IPS-20b (cell line): ENCODE measurements around the gene NRDC.
"Not testable (repeated sequence)": the region's sequence is repeated elsewhere in the genome, so short reads cannot be mapped to it uniquely, and the experiment has no call there.

Experiments
- H3K27ac ChIP-seq: one replicate; pipeline ENCODE4 v1.5.1; 2013; ENCODE audit warnings: low read length
- H3K27me3 ChIP-seq: 2 replicates; pipeline ENCODE4 v1.6.1; 2013; ENCODE audit warnings: mild to moderate bottlenecking, low read length, inconsistent platforms; ENCODE audit not compliant: insufficient read depth
- H3K36me3 ChIP-seq: 2 replicates; pipeline ENCODE4 v1.6.1; 2013; ENCODE audit warnings: low read depth, mild to moderate bottlenecking, inconsistent platforms, low read length, moderate library complexity; ENCODE audit not compliant: insufficient read depth
- H3K4me1 ChIP-seq: 2 replicates; pipeline ENCODE4 v1.6.1; 2013; ENCODE audit warnings: mild to moderate bottlenecking, control low read depth, inconsistent platforms, low read length, moderate library complexity; ENCODE audit not compliant: insufficient read depth
- H3K4me3 ChIP-seq: 2 replicates; pipeline ENCODE4 v1.5.1; 2013; ENCODE audit warnings: mild to moderate bottlenecking, low read length, inconsistent platforms
- H3K9ac ChIP-seq: 2 replicates; pipeline ENCODE4 v1.6.1; 2013; ENCODE audit warnings: low read depth, mild to moderate bottlenecking, inconsistent platforms, low read length, moderate library complexity
- H3K9me3 ChIP-seq: 2 replicates; pipeline ENCODE4 v1.6.1; 2013; ENCODE audit warnings: mild to moderate bottlenecking, low read depth, low read length, inconsistent platforms; ENCODE audit not compliant: insufficient read depth

Gene NRDC

GRCh38 chr1:51840182-51840581, 38.3 kb downstream of the NRDC start:
- no peak overlapping the region for H3K4me3 ChIP-seq
- no peak overlapping the region for H3K9ac ChIP-seq
- H3K27ac ChIP-seq: no peak overlapping the region
- H3K36me3 ChIP-seq: peaks cover 50% of the 10 kb centered on the region
- H3K27me3 ChIP-seq: no peaks in the 10 kb centered on the region
- peaks cover 9% of the 10 kb centered on the region; the same call in 1 of the 2 replicates for H3K4me1 ChIP-seq
- no peaks in the 10 kb centered on the region for H3K9me3 ChIP-seq

GRCh38 chr1:51839094-51839493, 39.4 kb downstream of the NRDC start:
- H3K27ac ChIP-seq: no peak overlapping the region
- H3K9me3 ChIP-seq: no peaks in the 10 kb centered on the region
- peaks cover 54% of the 10 kb centered on the region for H3K36me3 ChIP-seq
- no peaks in the 10 kb centered on the region for H3K27me3 ChIP-seq
- H3K4me1 ChIP-seq: peaks cover 6% of the 10 kb centered on the region; the same call in 1 of the 2 replicates
- no peak overlapping the region for H3K9ac ChIP-seq
- H3K4me3 ChIP-seq: no peak overlapping the region

GRCh38 chr1:51837243-51837642, 41.3 kb downstream of the NRDC start:
- no peaks in the 10 kb centered on the region for H3K4me1 ChIP-seq
- H3K36me3 ChIP-seq: peaks cover 71% of the 10 kb centered on the region
- no peak overlapping the region for H3K9ac ChIP-seq
- no peak overlapping the region for H3K4me3 ChIP-seq
- no peak overlapping the region for H3K27ac ChIP-seq
- no peaks in the 10 kb centered on the region for H3K27me3 ChIP-seq
- H3K9me3 ChIP-seq: no peaks in the 10 kb centered on the region

GRCh38 chr1:51833700-51834099, 44.8 kb downstream of the NRDC start:
- no peak overlapping the region for H3K9ac ChIP-seq
- H3K4me3 ChIP-seq: no peak overlapping the region
- H3K27me3 ChIP-seq: no peaks in the 10 kb centered on the region
- no peaks in the 10 kb centered on the region for H3K4me1 ChIP-seq
- no peak overlapping the region for H3K27ac ChIP-seq
- peaks cover 74% of the 10 kb centered on the region for H3K36me3 ChIP-seq
- no peaks in the 10 kb centered on the region for H3K9me3 ChIP-seq

GRCh38 chr1:51829058-51829457, 49.5 kb downstream of the NRDC start:
- Histone ChIP-seq H3K27ac (no peak overlapping the region), H3K27me3 (no peaks in the 10 kb centered on the region), H3K9me3 (no peaks in the 10 kb centered on the region), H3K36me3 (peaks cover 78% of the 10 kb centered on the region), H3K9ac (no peak overlapping the region), H3K4me3 (no peak overlapping the region), H3K4me1 (no peaks in the 10 kb centered on the region)

GRCh38 chr1:51819810-51820209, 58.7 kb downstream of the NRDC start:
- Histone ChIP-seq H3K36me3 (peaks cover 81% of the 10 kb centered on the region), H3K4me1 (no peaks in the 10 kb centered on the region)

GRCh38 chr1:51819021-51819420, 59.5 kb downstream of the NRDC start:
- H3K27me3 ChIP-seq, H3K4me3 ChIP-seq, H3K9me3 ChIP-seq, H3K27ac ChIP-seq, H3K9ac ChIP-seq, H3K4me1 ChIP-seq: not testable (repeated sequence)
- peaks cover 83% of the 10 kb centered on the region for H3K36me3 ChIP-seq

More at GRCh38 chr1:51819810-51820209, 58.7 kb downstream of the NRDC start:
- Histone ChIP-seq H3K27me3 (no peaks in the 10 kb centered on the region), H3K9ac (no peak overlapping the region), H3K4me3 (no peak overlapping the region), H3K27ac (no peak overlapping the region), H3K9me3 (no peaks in the 10 kb centered on the region)

GRCh38 chr1:51818487-51818886, 60.0 kb downstream of the NRDC start:
- peaks cover 85% of the 10 kb centered on the region for H3K36me3 ChIP-seq

GRCh38 chr1:51814513-51814912, 64.0 kb downstream of the NRDC start:
- Histone ChIP-seq H3K27me3 (no peaks in the 10 kb centered on the region), H3K4me3 (no peak overlapping the region), H3K4me1 (no peaks in the 10 kb centered on the region), H3K36me3 (peaks cover 88% of the 10 kb centered on the region), H3K27ac (no peak overlapping the region), H3K9me3 (no peaks in the 10 kb centered on the region), H3K9ac (no peak overlapping the region)

More at GRCh38 chr1:51818487-51818886, 60.0 kb downstream of the NRDC start:
- no peaks in the 10 kb centered on the region for H3K4me1 ChIP-seq
- no peak overlapping the region for H3K4me3 ChIP-seq
- H3K9ac ChIP-seq: no peak overlapping the region
- no peaks in the 10 kb centered on the region for H3K9me3 ChIP-seq
- no peak overlapping the region for H3K27ac ChIP-seq
- H3K27me3 ChIP-seq: no peaks in the 10 kb centered on the region

- no peak overlapping the region for H3K9ac ChIP-seq
- no peaks in the 10 kb centered on the region for H3K27me3 ChIP-seq
- H3K4me3 ChIP-seq: no peak overlapping the region
- no peak overlapping the region for H3K27ac ChIP-seq
- H3K4me1 ChIP-seq: no peaks in the 10 kb centered on the region
- H3K36me3 ChIP-seq: peaks cover 81% of the 10 kb centered on the region
- no peaks in the 10 kb centered on the region for H3K9me3 ChIP-seq
Measured at GRCh38 chr1:51799372-51799771, 79.2 kb downstream of the NRDC start.

- no peak overlapping the region for H3K9ac ChIP-seq
- peaks cover 81% of the 10 kb centered on the region for H3K36me3 ChIP-seq
- H3K4me1 ChIP-seq: no peaks in the 10 kb centered on the region
- no peak overlapping the region for H3K4me3 ChIP-seq
- H3K27me3 ChIP-seq: no peaks in the 10 kb centered on the region
- no peaks in the 10 kb centered on the region for H3K9me3 ChIP-seq
- no peak overlapping the region for H3K27ac ChIP-seq
Measured at GRCh38 chr1:51794868-51795267, 83.7 kb downstream of the NRDC start.

GRCh38 chr1:51794260-51794659, 84.3 kb downstream of the NRDC start:
- peaks cover 82% of the 10 kb centered on the region for H3K36me3 ChIP-seq
- H3K4me3 ChIP-seq: no peak overlapping the region
- no peaks in the 10 kb centered on the region for H3K27me3 ChIP-seq
- no peaks in the 10 kb centered on the region for H3K9me3 ChIP-seq
- no peak overlapping the region for H3K27ac ChIP-seq
- H3K4me1 ChIP-seq: no peaks in the 10 kb centered on the region
- H3K9ac ChIP-seq: no peak overlapping the region

- Histone ChIP-seq H3K9ac (no peak overlapping the region), H3K4me1 (no peaks in the 10 kb centered on the region), H3K27ac (no peak overlapping the region), H3K27me3 (no peaks in the 10 kb centered on the region), H3K9me3 (no peaks in the 10 kb centered on the region), H3K36me3 (peaks cover 86% of the 10 kb centered on the region), H3K4me3 (no peak overlapping the region)
Measured at GRCh38 chr1:51792864-51793263, 85.7 kb downstream of the NRDC start.
